HG02759 (cell line): ENCODE results near the gene NPHP4.

Source experiments
- ATAC-seq: cut with Tn5 transposase; IDR thresholded peaks from one replicate; pipeline ENCODE4 v1.9.1; 2021; ENCODE audit warnings: mild to moderate bottlenecking, moderate library complexity; ENCODE audit not compliant: unreplicated experiment

Gene NPHP4

DNA sequence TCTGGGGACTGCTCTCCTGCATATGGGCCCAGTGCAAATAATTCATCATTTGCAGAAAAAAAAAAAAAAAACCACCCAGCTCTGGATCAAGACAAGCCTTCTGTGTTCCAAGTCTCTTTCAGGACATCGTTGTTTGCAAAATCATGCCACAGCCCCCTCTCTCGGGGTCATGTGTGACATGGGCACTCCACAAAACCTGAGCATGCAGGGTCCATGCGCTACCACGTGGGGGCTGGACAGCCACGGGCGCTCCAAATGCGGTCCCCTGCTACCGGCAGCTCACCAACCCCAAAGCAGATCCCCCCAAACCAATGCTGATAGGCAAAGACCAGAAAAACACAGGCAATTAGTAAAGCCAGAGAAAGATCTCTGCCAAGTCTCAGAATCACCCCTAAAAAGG is 17.6 kb downstream of the NPHP4 start:
- ATAC-seq, result no peak

- ATAC-seq, result no peak
Measured at GRCh38 chr1:5973771-5974170, 18.5 kb downstream of the NPHP4 start.

DNA sequence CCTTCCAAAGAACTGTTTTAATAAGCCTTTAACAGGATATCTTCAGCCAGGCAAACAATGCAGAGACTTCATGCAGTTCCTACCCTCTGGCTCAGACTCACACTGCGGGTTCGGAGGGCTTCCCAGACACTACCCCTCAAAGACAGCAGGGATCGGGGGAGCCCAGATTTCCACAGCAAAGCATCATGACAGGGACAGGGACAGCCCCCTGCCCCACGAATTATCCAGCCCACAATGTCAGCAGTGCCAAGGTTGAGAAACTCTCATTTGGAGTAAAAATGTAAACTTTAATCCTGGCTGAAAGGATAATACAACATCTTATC is 20.1 kb downstream of the NPHP4 start:
- no peak for ATAC-seq

DNA sequence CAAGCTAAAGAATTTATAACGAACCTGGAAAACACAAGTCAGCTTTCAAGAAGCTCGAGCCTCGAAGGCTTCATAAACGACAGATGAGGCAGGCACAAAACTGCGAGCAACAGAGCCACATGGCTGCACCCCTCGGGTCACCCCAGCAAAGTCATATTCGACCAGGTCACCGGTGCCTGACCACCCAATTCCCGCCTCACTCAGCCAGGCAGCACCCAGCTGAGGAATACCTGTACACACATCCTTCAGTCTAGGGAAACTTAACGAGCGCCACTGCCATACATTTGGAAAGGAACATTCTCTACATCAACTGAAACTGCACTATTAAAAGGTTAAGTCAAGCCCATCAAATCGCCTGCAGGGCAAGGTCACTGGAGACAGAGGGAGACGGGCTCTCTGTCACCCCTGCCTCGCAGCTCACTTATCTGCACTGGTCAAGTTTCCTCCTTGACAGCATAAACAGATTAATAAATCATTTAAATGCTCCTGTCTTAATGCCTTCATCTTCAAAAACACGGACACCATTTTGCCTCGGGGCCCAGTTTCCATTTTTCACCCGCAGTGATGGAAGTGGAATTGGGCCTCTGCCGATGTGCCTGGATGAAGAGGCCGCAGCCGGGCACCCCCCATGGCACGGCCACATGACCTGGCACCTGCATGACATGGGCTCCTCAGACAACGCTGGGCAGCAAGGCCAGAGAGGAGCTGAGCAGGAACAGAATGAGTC is 20.6 kb downstream of the NPHP4 start:
- ATAC-seq, result no peak

- ATAC-seq, result no peak
Measured at GRCh38 chr1:5970610-5971273, 21.5 kb downstream of the NPHP4 start.

GRCh38 chr1:5969168-5969567 is 23.1 kb downstream of the NPHP4 start:
- ATAC-seq, result no peak

GRCh38 chr1:5968161-5968736 is 24.0 kb downstream of the NPHP4 start:
- no peak for ATAC-seq

DNA sequence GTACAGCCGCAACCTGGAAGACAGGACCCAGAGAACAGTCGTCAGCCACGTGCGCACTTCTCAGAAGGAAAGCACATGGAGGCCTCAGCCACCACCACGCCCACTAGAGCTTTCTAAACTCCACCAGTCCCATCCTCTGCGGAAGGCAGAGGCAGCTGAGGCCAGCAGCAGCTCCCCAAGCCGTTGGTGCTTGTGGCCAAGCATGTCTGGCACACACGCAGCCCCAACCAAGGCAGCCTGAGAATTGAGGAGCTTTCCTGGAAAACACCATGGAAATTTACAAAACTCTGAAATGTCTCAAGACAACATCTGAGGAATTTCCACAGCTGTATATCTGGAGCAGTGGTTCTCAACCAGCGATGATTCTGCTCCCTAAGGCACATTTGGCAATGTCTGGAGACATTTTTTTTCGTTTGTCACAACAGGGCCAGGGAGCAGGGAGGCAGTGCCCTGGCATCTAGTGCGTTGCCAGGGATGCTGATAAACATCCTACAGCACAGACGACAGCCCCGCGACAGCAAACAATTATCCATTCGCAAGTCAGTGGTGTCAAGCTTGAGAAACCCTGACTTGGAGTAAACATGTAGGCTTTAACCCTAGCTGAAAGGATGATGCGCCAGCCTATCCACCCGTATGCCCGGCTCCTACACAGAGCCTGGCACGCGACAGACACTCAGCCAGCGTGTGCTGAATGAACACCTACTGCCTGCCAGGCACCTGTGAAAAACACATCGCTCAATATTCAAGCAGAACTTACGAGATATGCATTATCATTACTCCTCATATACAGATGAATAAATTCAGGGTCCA is 24.7 kb downstream of the NPHP4 start:
- no peak for ATAC-seq

- no peak for ATAC-seq
Measured at GRCh38 chr1:5966543-5967205, 25.6 kb downstream of the NPHP4 start.

DNA sequence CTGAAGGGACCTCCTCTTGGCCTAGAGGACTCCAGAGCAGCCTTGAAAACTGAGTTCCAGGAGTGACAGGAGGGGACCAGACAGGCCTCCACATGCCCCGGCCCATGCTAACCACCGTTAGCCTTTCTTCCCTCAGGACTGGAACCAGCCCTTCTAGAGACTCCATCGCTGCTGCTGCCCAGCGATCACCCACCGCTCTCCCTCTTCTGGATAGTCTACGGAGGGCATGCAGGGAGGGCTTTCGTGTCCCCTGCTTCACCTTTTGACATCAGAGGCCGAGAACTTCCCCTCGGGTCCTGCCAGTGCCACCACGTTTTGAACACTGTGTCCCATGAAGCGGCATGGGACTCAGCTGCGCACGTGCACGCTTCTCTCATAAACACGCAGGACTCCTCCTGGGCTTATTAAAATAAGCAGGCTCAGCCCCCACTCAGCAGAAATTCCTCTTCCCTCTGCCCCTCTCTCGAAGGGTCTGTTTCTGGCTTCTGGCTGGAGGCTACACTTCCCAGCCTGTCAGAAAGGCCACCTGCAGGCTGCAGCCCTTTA is 26.6 kb downstream of the NPHP4 start:
- ATAC-seq, result no peak

DNA sequence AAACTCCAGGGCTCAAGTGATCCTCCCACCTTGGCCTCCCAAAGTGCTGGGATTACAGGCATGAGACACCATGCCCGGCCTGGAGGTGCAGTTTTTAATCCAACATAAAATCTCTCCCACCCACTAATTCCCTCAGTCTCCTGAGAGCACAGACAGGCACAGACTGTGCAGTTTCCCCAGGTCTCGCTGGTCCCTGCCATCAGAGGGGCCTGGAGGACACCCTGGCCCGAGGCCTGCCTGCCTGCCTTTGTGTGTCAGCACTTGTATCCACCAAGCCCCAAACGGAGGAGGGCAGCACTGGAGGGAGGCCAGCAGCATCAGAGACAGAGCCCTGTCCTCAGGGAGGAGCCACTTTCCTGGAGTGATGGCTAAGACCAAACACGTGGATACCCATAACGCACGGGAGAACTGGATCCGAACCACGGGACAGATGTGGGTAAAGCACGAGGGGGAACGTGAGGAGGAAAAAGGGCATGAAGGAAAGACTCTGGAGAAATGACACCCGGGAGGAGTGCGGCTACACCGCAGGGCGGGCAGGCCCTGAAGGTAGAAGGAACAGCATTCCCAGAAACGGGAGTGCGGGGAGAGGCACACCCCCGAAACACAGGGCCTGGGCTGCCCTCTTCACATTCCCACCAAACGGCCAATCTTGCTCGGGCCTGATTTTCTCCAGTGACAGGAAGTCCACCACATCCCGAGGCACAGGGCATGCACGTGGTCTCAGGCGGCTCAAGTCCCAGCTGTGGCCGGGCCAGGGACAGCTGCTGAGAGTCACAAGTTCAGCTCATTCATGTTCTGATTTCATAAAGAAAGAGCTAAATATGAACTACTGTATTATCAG is 29.7 kb downstream of the NPHP4 start:
- ATAC-seq, result no peak

DNA sequence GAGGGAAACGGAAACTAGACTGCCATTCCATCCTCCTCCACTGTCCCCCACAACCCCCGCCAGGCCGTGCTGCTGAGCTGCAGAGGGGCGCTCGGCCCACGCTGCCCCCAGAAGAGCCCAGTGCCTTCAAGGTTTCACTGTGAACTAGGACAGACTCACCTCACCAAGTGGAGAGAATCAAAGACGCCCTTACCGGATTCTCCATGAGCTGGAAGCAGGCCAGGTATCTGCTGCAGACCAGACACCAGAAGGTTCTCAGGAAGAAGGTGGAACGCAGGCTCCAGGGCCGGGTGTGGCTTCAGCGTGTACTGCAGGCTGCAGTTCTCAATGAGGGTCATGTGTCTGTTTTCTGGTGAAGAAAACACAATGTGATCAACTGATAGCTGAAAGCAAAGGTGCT is 30.6 kb downstream of the NPHP4 start:
- ATAC-seq, result no peak

DNA sequence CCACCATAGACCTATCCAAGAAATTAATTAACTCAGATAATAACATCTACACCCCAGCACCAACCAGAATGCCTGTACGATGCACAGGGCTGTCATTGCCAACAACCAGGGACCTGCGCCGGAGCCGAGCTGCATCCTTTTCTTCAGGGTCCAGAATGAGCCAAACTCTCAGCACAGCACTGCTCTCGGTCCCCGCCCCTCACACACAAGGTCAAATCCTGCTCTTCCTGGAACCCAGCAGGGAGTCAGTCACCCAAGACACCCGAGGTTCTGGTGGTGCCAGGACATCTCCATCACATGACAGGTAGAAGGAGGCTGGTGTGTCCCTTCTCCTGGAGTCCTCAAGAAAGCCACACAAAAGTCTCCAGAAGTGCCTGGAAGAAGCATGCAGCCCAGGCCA is 31.9 kb downstream of the NPHP4 start:
- no peak for ATAC-seq

GRCh38 chr1:5959667-5960230 is 32.5 kb downstream of the NPHP4 start:
- ATAC-seq, result no peak

DNA sequence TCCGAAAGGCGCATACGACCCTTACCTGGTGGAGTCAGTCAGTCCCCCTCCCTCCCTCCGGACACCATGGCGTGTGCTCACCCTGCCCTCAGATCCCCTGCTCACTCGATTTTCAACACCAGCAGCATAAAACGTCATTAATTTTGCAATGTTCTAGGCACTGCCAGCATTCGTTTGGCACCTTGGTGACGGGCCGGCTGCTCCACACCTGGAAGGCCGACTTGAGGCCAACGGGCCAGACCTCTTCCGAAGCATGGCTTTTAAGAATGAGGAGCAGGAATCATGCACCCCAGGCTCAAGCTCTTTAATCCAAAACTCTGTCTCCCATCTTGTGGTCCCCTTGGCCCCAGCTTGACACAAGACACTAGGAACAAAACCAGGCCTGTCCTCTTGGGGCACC is 33.1 kb downstream of the NPHP4 start:
- ATAC-seq, result no peak

DNA sequence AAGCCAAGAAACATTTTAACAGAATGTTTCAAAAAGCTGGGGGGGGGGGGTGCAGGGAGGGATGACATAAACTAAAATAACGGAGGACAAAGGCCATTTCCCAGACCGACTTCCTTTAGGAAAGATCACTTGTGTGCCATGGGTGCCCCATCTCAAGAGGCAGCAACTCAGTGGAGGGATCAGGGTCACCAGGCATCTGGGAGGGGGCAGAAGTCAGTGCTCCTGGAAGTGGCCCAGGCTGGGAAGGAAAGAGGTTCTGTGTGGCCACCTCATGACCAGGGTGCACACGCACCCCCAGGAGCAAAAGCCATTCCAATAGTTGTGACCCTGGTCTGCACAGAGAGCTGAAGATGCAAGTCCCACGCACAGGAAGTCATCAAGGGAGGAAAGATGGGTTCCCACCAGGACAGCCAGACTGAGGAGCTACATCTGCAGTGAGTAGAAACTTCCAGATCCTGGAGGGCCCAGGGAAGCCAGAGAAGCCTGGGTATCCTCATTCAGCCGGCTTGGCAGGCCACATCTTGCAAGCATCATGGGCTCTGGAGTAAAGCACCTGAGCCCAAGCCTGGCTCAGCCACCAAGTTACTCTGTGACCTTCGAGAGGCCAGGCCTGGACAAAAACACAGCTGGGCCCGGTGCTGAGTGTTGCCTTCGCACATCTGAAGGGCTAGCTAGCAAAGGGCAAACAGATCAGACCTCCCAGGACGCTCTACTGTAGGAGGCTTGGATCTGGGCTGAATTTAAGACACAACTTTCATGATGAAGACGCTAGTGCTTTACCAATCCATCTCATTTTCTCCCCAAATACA is 36.0 kb downstream of the NPHP4 start:
- ATAC-seq, result no peak

GRCh38 chr1:5955479-5955977 is 36.7 kb downstream of the NPHP4 start:
- no peak for ATAC-seq

GRCh38 chr1:5954964-5955363 is 37.3 kb downstream of the NPHP4 start:
- no peak for ATAC-seq

GRCh38 chr1:5953386-5953785 is 38.8 kb downstream of the NPHP4 start:
- no peak for ATAC-seq
